Aorta (tissue), 5 donors: Measurements from ENCODE around the gene PDHB. TPM values are rescaled to one million over a fixed set of nuclear protein-coding genes. Genes with fewer than 3 reads are reported as not detected.

ENCODE experiments used
- ATAC-seq: fragments of 200-7000 bp; cut with Tn5 transposase; one replicate; pipeline ENCODE4 v1.9.1; 2022; ENCODE audit warnings: moderate library complexity; ENCODE audit not compliant: low FRiP score
- DNase-seq, 2 donors: peaks; one replicate each; pipeline ENCODE4 v3.0.0-alpha.2; 2020
- H3K27ac ChIP-seq, 2 donors: one replicate each; pipeline ENCODE4 v1.5.1; 2013; ENCODE audit warnings: low read length in 2 of 2, mild to moderate bottlenecking in 2 of 2, moderate library complexity in 2 of 2, control low read depth in 1 of 2, inconsistent platforms in 1 of 2, low read depth in 1 of 2
- H3K27me3 ChIP-seq, 2 donors: one replicate each; pipeline ENCODE4 v1.6.1; 2013; ENCODE audit warnings: control low read depth in 1 of 2, low read length in 1 of 2, mild to moderate bottlenecking in 1 of 2, moderate library complexity in 1 of 2; ENCODE audit not compliant: insufficient read depth in 2 of 2, control insufficient read depth in 1 of 2
- H3K36me3 ChIP-seq, 2 donors: one replicate each; pipeline ENCODE4 v1.6.1; 2013; ENCODE audit warnings: control low read depth in 1 of 2, low read length in 1 of 2, mild to moderate bottlenecking in 1 of 2; ENCODE audit not compliant: insufficient read depth in 2 of 2, control insufficient read depth in 1 of 2
- H3K4me1 ChIP-seq, 2 donors: one replicate each; pipeline ENCODE4 v1.6.1; 2013; ENCODE audit warnings: low read length in 2 of 2, control low read depth in 1 of 2, mild to moderate bottlenecking in 1 of 2, moderate library complexity in 1 of 2; ENCODE audit not compliant: insufficient read depth in 2 of 2, control insufficient read depth in 1 of 2
- H3K4me3 ChIP-seq, 2 donors: one replicate each; pipeline ENCODE4 v1.5.1; 2013; ENCODE audit warnings: low read length in 2 of 2, control low read depth in 1 of 2, mild to moderate bottlenecking in 1 of 2
- H3K9me3 ChIP-seq: one replicate; pipeline ENCODE4 v1.6.1; 2013; ENCODE audit warnings: mild to moderate bottlenecking, low read length; ENCODE audit not compliant: control insufficient read depth
- WGBS, 2 donors: extraction: QIAGEN DNeasy Blood & Tissue Kit; methylation state at CpG; one replicate each; pipeline ENCODE4 v1.1.7; 2013; 5-methylcytosine and 5-hydroxymethylcytosine counted together
- intact Hi-C, 2 donors: fragments of 100-400 bp; cut with DNase I; formaldehyde crosslinking; loops; one replicate each; pipeline versions ENCODE4 v1.14.2 to v1.15.0; 2022
- polyA plus RNA-seq, 2 donors: library from polyadenylated mRNA; stranded (reverse); fragments of 200-250 nt; gene quantifications; one replicate each; pipeline ENCODE4 v1.2.3, GENCODE V29; 2013
- total RNA-seq, 2 donors: library from RNA; stranded (reverse); fragmentation: NEBNext Ultra II Directional; extraction: Animal tissue kit (Norgen Biotek cat#: 25700); gene quantifications; one replicate each; pipeline ENCODE4 v1.2.1, GENCODE V29; 2021
- donor health status: healthy with polysubstance abuse.
- donor health status: Bipolar disorder and iron deficiency.
- donor health status: DM: no; HTN: no; CAD: no.
- donor health status: DM: no; HTN: no; CAD: no.
- donor health status: DM: yes; HTN: yes; CAD: no.

PDHB gene
- total and polyA plus RNA-seq, 4 donors, result 49.0 to 72.7 (median 59.1) TPM

- ATAC-seq (no peak), DNase-seq (no peak)
- Histone ChIP-seq H3K9me3 (no peaks in the 10 kb centered on the region), H3K36me3 (peaks cover 3 to 9% of the 10 kb centered on the region in 2 donors), H3K4me1 (no peaks in the 10 kb centered on the region), H3K27ac (no peak overlapping the region), H3K27me3 (no peaks in the 10 kb centered on the region), H3K4me3 (no peak overlapping the region)
- intact Hi-C loops, result loop anchor here (5.0 to 10.0 kb wide), 2 partner anchors 63 to 105 kb away; partner anchors contain the start of genes KCTD6 (in 2 of the 2) and ACOX2 (in 1 of the 2)
- WGBS, 2 donors, result 0 to 52% methylated on average over 1 of the region's 1 CpG
Measured at GRCh38 chr3:58429657-58430056, 4.0 kb downstream of the PDHB start.

- H3K4me1 ChIP-seq, result no peaks in the 10 kb centered on the region
- intact Hi-C loops, result no loop called here
- H3K36me3 ChIP-seq, result peaks cover 3 to 11% of the 10 kb centered on the region in 2 donors
- no peak for ATAC-seq
- H3K9me3 ChIP-seq, result no peaks in the 10 kb centered on the region
- no peak overlapping the region for H3K4me3 ChIP-seq
- no peak overlapping the region for H3K27ac ChIP-seq
- no peak for DNase-seq
- 43 to 47% methylated on average over 7 of the region's 7 CpGs for WGBS, 2 donors
- H3K27me3 ChIP-seq, result no peaks in the 10 kb centered on the region
Measured at GRCh38 chr3:58427661-58428361, 5.8 kb downstream of the PDHB start.

DNA sequence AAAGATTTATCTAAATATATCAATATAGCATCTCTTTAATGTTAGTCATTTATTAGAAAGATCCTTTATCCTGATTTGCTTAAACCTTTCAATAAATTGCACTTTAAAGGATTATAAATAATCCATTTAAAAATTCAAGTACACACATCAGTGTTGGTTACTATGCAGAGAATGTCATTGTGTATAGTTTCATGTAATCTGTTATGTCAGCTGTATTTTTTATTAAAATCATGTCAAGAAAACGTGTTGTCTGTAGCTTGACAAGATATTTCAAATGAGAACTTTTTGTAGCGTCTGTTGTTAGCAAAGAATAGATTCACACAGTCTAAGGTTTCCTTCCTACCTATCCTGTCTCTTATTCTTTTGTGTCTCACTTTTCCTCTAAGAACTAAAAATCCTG lies 7.8 kb downstream of the PDHB start:
- Histone ChIP-seq H3K4me3 (no peak overlapping the region), H3K27ac (no peak overlapping the region), H3K27me3 (no peaks in the 10 kb centered on the region), H3K9me3 (no peaks in the 10 kb centered on the region), H3K36me3 (peaks cover 3 to 11% of the 10 kb centered on the region in 2 donors), H3K4me1 (no peaks in the 10 kb centered on the region)
- intact Hi-C loops, result no loop called here
- DNase-seq (no peak), ATAC-seq (no peak)
- 51 to 57% methylated on average over 2 of the region's 2 CpGs for WGBS, 2 donors

GRCh38 chr3:58424613-58425012 lies 9.0 kb downstream of the PDHB start:
- WGBS, 2 donors, result 54 to 65% methylated on average over 8 of the region's 8 CpGs
- intact Hi-C loops, result no loop called here
- ATAC-seq, result no peak
- Histone ChIP-seq H3K4me1 (no peaks in the 10 kb centered on the region), H3K27ac (no peak overlapping the region), H3K9me3 (no peaks in the 10 kb centered on the region), H3K4me3 (no peak overlapping the region), H3K27me3 (no peaks in the 10 kb centered on the region), H3K36me3 (peaks cover 1 to 8% of the 10 kb centered on the region in 2 donors)
- no peak for DNase-seq

DNA sequence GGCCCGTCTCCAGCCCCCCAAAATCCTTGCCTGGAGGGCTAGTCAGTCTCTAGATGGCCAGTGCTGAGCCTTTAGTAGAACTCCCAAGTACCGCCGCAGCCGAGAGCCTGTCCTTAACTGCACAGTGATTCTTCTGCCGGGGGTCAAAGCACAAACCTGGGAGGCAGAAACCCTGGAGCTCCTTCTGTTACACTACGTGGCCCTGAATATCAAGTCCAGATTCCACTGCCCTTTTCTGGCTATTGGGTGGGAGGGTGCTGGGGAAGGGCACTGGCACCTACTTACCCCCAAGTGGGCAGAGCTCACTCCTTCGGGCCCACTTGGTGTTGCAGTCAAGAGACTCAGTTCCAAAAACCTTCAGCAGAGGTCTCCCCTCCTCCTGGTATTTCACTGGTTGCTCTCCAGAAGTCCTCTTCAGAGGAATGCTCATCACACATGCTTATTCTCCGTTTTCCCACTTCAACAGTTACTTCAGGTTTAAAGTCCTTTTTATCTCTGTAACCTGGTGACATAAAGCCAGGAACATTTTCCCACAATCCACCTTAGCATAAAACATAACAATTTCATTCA lies 10.8 kb downstream of the PDHB start:
- DNase-seq, result no peak
- no peaks in the 10 kb centered on the region for H3K27me3 ChIP-seq
- peaks cover 0 to 7% of the 10 kb centered on the region in 2 donors for H3K36me3 ChIP-seq
- intact Hi-C loops, result no loop called here
- no peak overlapping the region for H3K4me3 ChIP-seq
- no peaks in the 10 kb centered on the region for H3K9me3 ChIP-seq
- no peak overlapping the region for H3K27ac ChIP-seq
- H3K4me1 ChIP-seq, result no peaks in the 10 kb centered on the region
- ATAC-seq, result no peak
- WGBS, 2 donors, result 61 to 70% methylated on average over 8 of the region's 8 CpGs

GRCh38 chr3:58421004-58421403 lies 12.6 kb downstream of the PDHB start:
- no peaks in the 10 kb centered on the region for H3K4me1 ChIP-seq
- H3K27me3 ChIP-seq, result no peaks in the 10 kb centered on the region
- ATAC-seq, result no peak
- no peak overlapping the region for H3K4me3 ChIP-seq
- H3K9me3 ChIP-seq, result no peaks in the 10 kb centered on the region
- intact Hi-C loops, result no loop called here
- H3K36me3 ChIP-seq, result peaks cover 0 to 5% of the 10 kb centered on the region in 2 donors
- no peak for DNase-seq
- WGBS, 2 donors, result 66 to 72% methylated on average over 7 of the region's 7 CpGs
- H3K27ac ChIP-seq, result no peak overlapping the region

DNA sequence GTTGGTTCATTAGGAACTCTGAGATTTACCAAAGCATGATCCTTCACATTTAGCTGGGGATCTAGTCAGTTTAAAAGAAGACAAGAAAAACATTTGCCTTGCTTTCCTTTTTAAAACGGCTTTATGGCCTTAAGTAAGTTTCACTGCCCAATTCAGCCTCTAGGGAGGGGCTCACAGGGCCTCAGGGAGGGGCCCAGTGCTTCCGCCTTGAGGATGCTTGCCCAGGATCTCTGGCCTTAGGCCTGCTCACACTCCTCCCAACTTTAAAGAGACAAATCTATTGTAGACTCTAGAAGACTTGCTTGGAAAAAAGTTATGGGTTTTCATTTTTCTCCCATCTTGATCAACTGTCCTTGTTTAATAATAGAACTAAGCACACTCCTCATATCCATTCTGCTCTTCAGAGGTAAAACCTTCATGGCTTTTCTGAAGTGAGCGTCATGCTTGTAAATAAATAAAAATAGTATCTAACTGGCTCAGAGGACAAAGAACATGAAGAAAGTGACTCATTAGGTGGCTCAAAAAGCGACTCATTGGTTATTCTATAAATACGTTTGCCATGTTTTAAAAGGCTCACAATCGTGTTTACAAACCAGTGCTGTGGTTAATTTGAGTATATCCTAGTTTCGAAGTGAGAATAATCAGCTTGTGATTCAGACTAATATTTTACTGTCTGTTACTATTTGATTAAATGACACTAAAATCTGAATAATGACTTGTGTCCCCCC lies 13.7 kb downstream of the PDHB start:
- Histone ChIP-seq H3K36me3 (peaks cover 0 to 5% of the 10 kb centered on the region in 2 donors), H3K4me1 (no peaks in the 10 kb centered on the region), H3K27ac (peak overlapping the region; percentile 10 to 21), H3K9me3 (no peaks in the 10 kb centered on the region), H3K27me3 (no peaks in the 10 kb centered on the region), H3K4me3 (no peak overlapping the region)
- peak; percentile 88 for ATAC-seq
- DNase-seq, result peak in 1 of 2 donors; percentile 74
- intact Hi-C loops, result loop anchor here (5.0 to 10.0 kb wide), 3 partner anchors 88 to 245 kb away; partner anchors contain the start of gene PXK (in 1 of the 2)
- 33 to 43% methylated on average over 7 of the region's 7 CpGs for WGBS, 2 donors

- H3K9me3 ChIP-seq, result no peaks in the 10 kb centered on the region
- DNase-seq (no peak), ATAC-seq (no peak)
- H3K27me3 ChIP-seq, result no peaks in the 10 kb centered on the region
- intact Hi-C loops, result loop anchor here (5.0 to 10.0 kb wide), 3 partner anchors 86 to 243 kb away; partner anchors contain the start of gene PXK (in 1 of the 2)
- WGBS, 2 donors, result 75 to 84% methylated on average over 6 of the region's 6 CpGs
- H3K4me1 ChIP-seq, result no peaks in the 10 kb centered on the region
- H3K4me3 ChIP-seq, result no peak overlapping the region
- H3K27ac ChIP-seq, result no peak overlapping the region
- no peaks in the 10 kb centered on the region for H3K36me3 ChIP-seq
Measured at GRCh38 chr3:58418227-58418626, 15.4 kb downstream of the PDHB start.
